OCI-LY1 (cell line): Measurements from ENCODE around the gene NAA10.

Source experiments
- EZH2 ChIP-seq: fragments of 200-600 bp; sonication (generic), shearing (Covaris generic); IDR thresholded peaks from 2 replicates; pipeline ENCODE4 v1.8.0; 2017; ENCODE audit warnings: borderline replicate concordance, mixed run types, mild to moderate bottlenecking, antibody characterized with exemption, low read length, moderate library complexity, mixed read lengths
- TF ChIP-seq, protein P1 (sequence below): fragments of 200-600 bp; sonication (generic), shearing (Covaris generic); IDR thresholded peaks from 2 replicates; pipeline ENCODE4 v1.5.1; 2017; ENCODE audit warnings: mild to moderate bottlenecking, antibody characterized with exemption, low read length, moderate library complexity, mixed read lengths

DNA sequence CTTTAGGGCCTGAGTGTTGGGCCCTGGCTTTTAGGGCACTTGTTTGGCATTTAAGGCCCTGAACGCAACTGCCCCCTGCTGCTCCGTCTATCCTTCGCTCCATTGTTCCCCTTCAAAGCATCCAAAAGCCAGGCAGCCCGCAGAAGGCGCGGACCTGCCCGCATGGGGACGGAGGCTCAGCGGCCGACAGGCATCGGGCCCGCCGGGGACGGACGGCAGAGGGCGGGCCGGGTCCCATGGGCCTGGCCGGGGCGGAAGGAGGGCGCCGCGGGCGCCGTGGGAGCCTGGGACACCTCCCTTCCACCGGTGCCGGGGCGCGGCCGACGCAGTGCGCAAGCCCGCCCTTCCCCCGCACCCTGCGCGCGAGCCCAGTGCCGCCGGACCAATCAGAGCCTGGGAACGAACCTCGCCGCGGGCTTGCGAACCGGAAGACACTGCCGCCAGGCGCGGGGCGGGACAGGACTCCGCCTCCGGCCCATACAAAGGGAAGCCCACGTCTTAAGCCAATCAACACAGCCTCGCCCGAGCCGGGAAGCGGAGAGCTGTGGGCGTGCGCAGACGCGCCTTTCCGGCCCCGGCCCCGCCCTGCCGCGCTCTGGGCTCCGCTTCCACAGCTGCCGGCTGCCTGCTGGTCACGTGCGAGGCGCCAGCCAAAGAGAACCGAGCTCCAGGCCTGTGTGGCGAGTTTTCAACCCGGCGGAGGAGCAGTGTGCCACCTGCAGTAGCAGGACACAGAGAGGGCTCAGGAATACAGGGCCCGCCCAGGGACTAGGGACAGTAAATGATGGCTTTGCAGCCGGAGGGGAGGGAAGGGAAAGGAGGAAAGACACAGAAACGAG is 6.7 kb downstream of the NAA10 start:
- TF ChIP-seq, protein P1, sequence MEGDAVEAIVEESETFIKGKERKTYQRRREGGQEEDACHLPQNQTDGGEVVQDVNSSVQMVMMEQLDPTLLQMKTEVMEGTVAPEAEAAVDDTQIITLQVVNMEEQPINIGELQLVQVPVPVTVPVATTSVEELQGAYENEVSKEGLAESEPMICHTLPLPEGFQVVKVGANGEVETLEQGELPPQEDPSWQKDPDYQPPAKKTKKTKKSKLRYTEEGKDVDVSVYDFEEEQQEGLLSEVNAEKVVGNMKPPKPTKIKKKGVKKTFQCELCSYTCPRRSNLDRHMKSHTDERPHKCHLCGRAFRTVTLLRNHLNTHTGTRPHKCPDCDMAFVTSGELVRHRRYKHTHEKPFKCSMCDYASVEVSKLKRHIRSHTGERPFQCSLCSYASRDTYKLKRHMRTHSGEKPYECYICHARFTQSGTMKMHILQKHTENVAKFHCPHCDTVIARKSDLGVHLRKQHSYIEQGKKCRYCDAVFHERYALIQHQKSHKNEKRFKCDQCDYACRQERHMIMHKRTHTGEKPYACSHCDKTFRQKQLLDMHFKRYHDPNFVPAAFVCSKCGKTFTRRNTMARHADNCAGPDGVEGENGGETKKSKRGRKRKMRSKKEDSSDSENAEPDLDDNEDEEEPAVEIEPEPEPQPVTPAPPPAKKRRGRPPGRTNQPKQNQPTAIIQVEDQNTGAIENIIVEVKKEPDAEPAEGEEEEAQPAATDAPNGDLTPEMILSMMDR: peak; percentile 9; the same call in 1 of the 2 replicates
- no peak for TF ChIP-seq EZH2
